Mesendoderm (in vitro differentiated cells): ENCODE data around the gene TRPM3.

Experiments
- DNase-seq: peaks from one replicate; pipeline ENCODE4 v3.0.0; 2013
- H2AK5ac ChIP-seq: 2 replicates; pipeline ENCODE4 v1.6.1; 2013; ENCODE audit warnings: low read length, inconsistent platforms
- H2BK120ac ChIP-seq: 2 replicates; pipeline ENCODE4 v1.6.1; 2013; ENCODE audit warnings: low read depth, mild to moderate bottlenecking, low read length, moderate library complexity, mixed read lengths
- H2BK15ac ChIP-seq: replicated peaks from 2 replicates; pipeline ENCODE4 v1.6.1; 2013; ENCODE audit warnings: low read depth, mild to moderate bottlenecking, moderate library complexity
- H2BK5ac ChIP-seq: 2 replicates; pipeline ENCODE4 v1.6.1; 2013; ENCODE audit warnings: low read length, inconsistent platforms
- H3K18ac ChIP-seq: 2 replicates; pipeline ENCODE4 v1.6.1; 2013; ENCODE audit warnings: mild to moderate bottlenecking, low read length, mixed read lengths
- H3K23ac ChIP-seq: one replicate; pipeline ENCODE4 v1.6.1; 2013; ENCODE audit warnings: low read length
- H3K27ac ChIP-seq: 2 replicates; pipeline ENCODE4 v1.5.1; 2013; ENCODE audit warnings: low read depth, mild to moderate bottlenecking, inconsistent platforms, low read length, moderate library complexity
- H3K27me3 ChIP-seq: 2 replicates; pipeline ENCODE4 v1.6.1; 2013; ENCODE audit warnings: low read length, control low read depth, mild to moderate bottlenecking, inconsistent platforms; ENCODE audit not compliant: insufficient read depth, poor library complexity
- H3K36me3 ChIP-seq: 2 replicates; pipeline ENCODE4 v1.6.1; 2013; ENCODE audit warnings: low read length, inconsistent platforms; ENCODE audit not compliant: control insufficient read depth, insufficient read depth
- H3K4ac ChIP-seq: one replicate; pipeline ENCODE4 v1.6.1; 2013; ENCODE audit warnings: low read depth, mild to moderate bottlenecking, low read length, moderate library complexity
- H3K4me1 ChIP-seq: 2 replicates; pipeline ENCODE4 v1.6.1; 2013; ENCODE audit warnings: low read depth, low read length, inconsistent platforms; ENCODE audit not compliant: control insufficient read depth
- H3K4me2 ChIP-seq: 2 replicates; pipeline ENCODE4 v1.6.1; 2013; ENCODE audit warnings: low read length
- H3K4me3 ChIP-seq: 2 replicates; pipeline ENCODE4 v1.5.1; 2013; ENCODE audit warnings: mild to moderate bottlenecking, low read length
- H3K56ac ChIP-seq: one replicate; pipeline ENCODE4 v1.6.1; 2013; ENCODE audit warnings: low read length
- H3K79me1 ChIP-seq: 2 replicates; pipeline ENCODE4 v1.6.1; 2013; ENCODE audit warnings: low read length, inconsistent platforms
- H3K79me2 ChIP-seq: 2 replicates; pipeline ENCODE4 v1.6.1; 2013; ENCODE audit warnings: mild to moderate bottlenecking, low read length; ENCODE audit not compliant: control insufficient read depth, insufficient read depth
- H3K9ac ChIP-seq: 2 replicates; pipeline ENCODE4 v1.6.1; 2013; ENCODE audit warnings: low read length, inconsistent platforms
- H4K5ac ChIP-seq: one replicate; pipeline ENCODE4 v1.6.1; 2013; ENCODE audit warnings: low read length
- H4K8ac ChIP-seq: one replicate; pipeline ENCODE4 v1.6.1; 2013; ENCODE audit warnings: low read depth, mild to moderate bottlenecking, control low read depth, low read length, moderate library complexity
- WGBS: extraction: QIAGEN DNeasy Blood & Tissue Kit; methylation state at CpG from one replicate; pipeline ENCODE4 v1.1.7; 2013; ENCODE audit warnings: low lambda C conversion rate, missing lambda C conversion rate; ENCODE audit not compliant: insufficient coverage; ENCODE audit errors: extremely low coverage; 5-methylcytosine and 5-hydroxymethylcytosine counted together

Gene TRPM3

GRCh38 chr9:70995511-70995910, 125.9 kb downstream of the TRPM3 start:
- H3K27me3 ChIP-seq: no peaks in the 10 kb centered on the region
- no CpG with 5 or more reads among the region's 4 CpGs for WGBS
- no peak overlapping the region for H2BK5ac ChIP-seq
- H3K4me1 ChIP-seq: no peaks in the 10 kb centered on the region
- no peak overlapping the region for H3K18ac ChIP-seq
- no peak overlapping the region for H3K23ac ChIP-seq
- no peak overlapping the region for H3K9ac ChIP-seq
- no peak overlapping the region for H3K4ac ChIP-seq
- H3K4me2 ChIP-seq: no peak overlapping the region
- H2BK120ac ChIP-seq: no peak overlapping the region
- no peak overlapping the region for H2BK15ac ChIP-seq
- H3K56ac ChIP-seq: no peak overlapping the region
- no peak overlapping the region for H4K5ac ChIP-seq
- no peak overlapping the region for H4K8ac ChIP-seq
- H3K79me2 ChIP-seq: no peaks in the 10 kb centered on the region
- no peak overlapping the region for H3K4me3 ChIP-seq
- H2AK5ac ChIP-seq: no peak overlapping the region
- DNase-seq: no peak
- H3K79me1 ChIP-seq: no peaks in the 10 kb centered on the region
- no peaks in the 10 kb centered on the region for H3K36me3 ChIP-seq
- H3K27ac ChIP-seq: no peak overlapping the region

DNA sequence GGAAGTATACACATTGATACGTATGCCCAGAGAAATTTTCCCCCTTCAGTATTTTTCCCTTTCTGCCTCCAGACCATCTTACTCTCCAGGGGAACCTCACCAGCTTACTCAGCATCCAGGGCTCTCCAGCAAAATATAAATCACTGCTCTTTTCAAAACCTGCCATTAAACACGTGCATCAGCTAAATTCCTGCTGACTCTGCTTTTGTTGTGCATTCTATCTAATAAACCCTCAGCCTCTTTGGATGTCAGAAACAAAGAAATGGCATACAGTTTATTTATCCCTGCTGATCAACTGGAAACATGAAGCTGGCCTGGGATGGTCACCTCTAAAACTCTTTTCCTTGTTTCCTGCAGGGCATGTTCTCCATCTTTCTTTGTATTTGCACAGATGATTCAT, 126.8 kb downstream of the TRPM3 start:
- Histone ChIP-seq H3K4me1 (no peaks in the 10 kb centered on the region), H2AK5ac (no peak overlapping the region), H3K23ac (no peak overlapping the region), H3K79me2 (no peaks in the 10 kb centered on the region), H2BK120ac (peak overlapping the region; percentile 28), H3K56ac (no peak overlapping the region), H4K5ac (no peak overlapping the region), H3K27ac (no peak overlapping the region), H3K79me1 (no peaks in the 10 kb centered on the region), H3K36me3 (no peaks in the 10 kb centered on the region), H3K27me3 (no peaks in the 10 kb centered on the region), H3K4me2 (no peak overlapping the region), H2BK5ac (no peak overlapping the region), H3K18ac (no peak overlapping the region), H3K4ac (no peak overlapping the region), H4K8ac (no peak overlapping the region), H3K4me3 (no peak overlapping the region), H2BK15ac (no peak overlapping the region), H3K9ac (no peak overlapping the region)
- no CpG with 5 or more reads among the region's 2 CpGs for WGBS
- no peak for DNase-seq

DNA sequence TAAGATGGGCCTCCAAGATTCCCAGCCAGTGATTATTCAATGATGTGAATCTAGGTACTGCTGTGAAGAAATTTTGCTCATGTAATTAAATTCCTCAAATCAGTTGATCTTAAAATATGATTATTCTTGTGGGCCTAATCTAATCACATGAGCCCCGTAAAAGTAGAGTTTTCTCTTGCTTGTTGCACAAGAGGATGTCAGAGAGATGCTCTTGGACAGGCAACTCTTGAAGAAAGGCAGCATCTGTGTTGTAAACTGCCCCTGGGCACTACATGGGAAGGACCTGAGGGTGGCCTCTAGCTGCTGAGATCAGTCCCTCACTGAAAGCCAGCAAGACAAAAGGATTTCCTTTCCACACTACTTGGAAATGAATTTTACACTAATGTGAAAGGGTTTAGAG, 132.9 kb downstream of the TRPM3 start:
- no peak overlapping the region for H4K5ac ChIP-seq
- DNase-seq: no peak
- H2BK120ac ChIP-seq: no peak overlapping the region
- H3K4me3 ChIP-seq: no peak overlapping the region
- H3K23ac ChIP-seq: no peak overlapping the region
- H3K56ac ChIP-seq: no peak overlapping the region
- no peak overlapping the region for H3K27ac ChIP-seq
- WGBS: no CpG with 5 or more reads among the region's 1 CpG
- H2BK5ac ChIP-seq: no peak overlapping the region
- no peaks in the 10 kb centered on the region for H3K79me2 ChIP-seq
- H3K4me2 ChIP-seq: no peak overlapping the region
- no peak overlapping the region for H3K4ac ChIP-seq
- H3K79me1 ChIP-seq: no peaks in the 10 kb centered on the region
- no peaks in the 10 kb centered on the region for H3K36me3 ChIP-seq
- H3K18ac ChIP-seq: no peak overlapping the region
- no peak overlapping the region for H4K8ac ChIP-seq
- H2AK5ac ChIP-seq: no peak overlapping the region
- H3K4me1 ChIP-seq: no peaks in the 10 kb centered on the region
- no peaks in the 10 kb centered on the region for H3K27me3 ChIP-seq
- H3K9ac ChIP-seq: no peak overlapping the region
- no peak overlapping the region for H2BK15ac ChIP-seq

DNA sequence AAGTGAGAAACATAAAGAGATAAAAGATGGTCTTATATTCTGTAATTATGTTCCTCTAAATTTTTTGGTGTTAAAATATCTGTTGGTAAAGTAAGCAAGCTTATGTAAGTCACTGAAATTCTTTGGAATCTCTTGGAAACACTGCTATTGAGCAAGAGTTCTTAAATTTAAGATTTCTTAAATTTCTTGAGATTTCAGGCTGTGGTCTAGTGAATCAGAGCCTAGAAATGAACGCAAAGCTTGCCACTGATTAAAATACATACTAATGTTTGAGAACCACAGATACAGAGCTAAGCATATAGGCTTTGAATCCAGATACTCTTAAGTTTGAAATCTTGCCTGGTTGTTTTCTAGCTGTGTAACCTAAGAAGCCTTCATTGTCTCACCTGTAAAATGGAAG, 133.4 kb downstream of the TRPM3 start:
- no peak overlapping the region for H3K18ac ChIP-seq
- no peaks in the 10 kb centered on the region for H3K27me3 ChIP-seq
- H3K4me1 ChIP-seq: no peaks in the 10 kb centered on the region
- no peak overlapping the region for H4K5ac ChIP-seq
- no peaks in the 10 kb centered on the region for H3K79me1 ChIP-seq
- H3K4me3 ChIP-seq: no peak overlapping the region
- H2BK120ac ChIP-seq: no peak overlapping the region
- H3K27ac ChIP-seq: no peak overlapping the region
- H2BK5ac ChIP-seq: no peak overlapping the region
- no peak for DNase-seq
- H3K23ac ChIP-seq: no peak overlapping the region
- no peak overlapping the region for H3K9ac ChIP-seq
- no peak overlapping the region for H3K56ac ChIP-seq
- WGBS: no CpG with 5 or more reads among the region's 1 CpG
- H2BK15ac ChIP-seq: no peak overlapping the region
- H3K4me2 ChIP-seq: no peak overlapping the region
- H4K8ac ChIP-seq: no peak overlapping the region
- H3K36me3 ChIP-seq: no peaks in the 10 kb centered on the region
- no peak overlapping the region for H3K4ac ChIP-seq
- H2AK5ac ChIP-seq: no peak overlapping the region
- H3K79me2 ChIP-seq: no peaks in the 10 kb centered on the region

- no peak overlapping the region for H3K18ac ChIP-seq
- H4K8ac ChIP-seq: no peak overlapping the region
- H3K36me3 ChIP-seq: no peaks in the 10 kb centered on the region
- H3K4me1 ChIP-seq: no peaks in the 10 kb centered on the region
- no peak overlapping the region for H3K4me3 ChIP-seq
- no peaks in the 10 kb centered on the region for H3K27me3 ChIP-seq
- no peak overlapping the region for H2BK120ac ChIP-seq
- H3K4ac ChIP-seq: no peak overlapping the region
- H4K5ac ChIP-seq: no peak overlapping the region
- H2BK15ac ChIP-seq: no peak overlapping the region
- H3K23ac ChIP-seq: no peak overlapping the region
- no peak overlapping the region for H3K4me2 ChIP-seq
- H3K27ac ChIP-seq: no peak overlapping the region
- no peak overlapping the region for H3K9ac ChIP-seq
- DNase-seq: no peak
- H2AK5ac ChIP-seq: no peak overlapping the region
- no peak overlapping the region for H2BK5ac ChIP-seq
- H3K79me2 ChIP-seq: no peaks in the 10 kb centered on the region
- no peaks in the 10 kb centered on the region for H3K79me1 ChIP-seq
- no peak overlapping the region for H3K56ac ChIP-seq
- no CpG with 5 or more reads among the region's 2 CpGs for WGBS
These were observed 134.4 kb downstream of the TRPM3 start for GRCh38 chr9:70986984-70987383.

DNA sequence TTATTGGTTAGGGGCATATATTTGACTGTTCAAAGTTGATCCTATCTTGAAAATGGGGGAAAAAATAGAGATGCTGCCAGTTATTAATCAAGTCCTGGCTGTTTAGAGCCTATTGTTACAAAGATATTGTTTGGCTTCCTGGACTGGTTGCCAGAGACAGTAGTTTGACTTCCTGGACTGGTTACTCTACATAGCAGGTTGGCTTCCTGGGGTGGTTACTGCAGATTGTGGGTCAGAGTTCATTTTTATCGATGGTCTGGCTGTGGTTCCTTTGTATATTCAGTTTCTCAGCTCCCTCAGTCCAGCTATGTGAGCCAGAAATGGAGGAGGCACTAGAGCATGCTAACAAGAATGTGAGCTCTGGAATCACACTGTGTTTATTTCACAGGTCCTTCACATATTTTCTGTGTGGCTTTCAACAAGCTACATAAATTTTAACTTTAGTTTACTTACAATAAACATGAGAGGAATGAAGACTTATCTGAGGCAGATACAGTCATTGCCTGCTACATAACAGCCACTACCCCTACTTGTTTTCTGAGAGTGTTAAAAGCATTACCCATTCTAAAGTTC, 137.6 kb downstream of the TRPM3 start:
- DNase-seq: no peak
- no peak overlapping the region for H3K23ac ChIP-seq
- H4K8ac ChIP-seq: no peak overlapping the region
- H3K4ac ChIP-seq: no peak overlapping the region
- no peaks in the 10 kb centered on the region for H3K36me3 ChIP-seq
- no peak overlapping the region for H3K56ac ChIP-seq
- no peaks in the 10 kb centered on the region for H3K4me1 ChIP-seq
- no peaks in the 10 kb centered on the region for H3K27me3 ChIP-seq
- no peak overlapping the region for H4K5ac ChIP-seq
- H3K79me1 ChIP-seq: no peaks in the 10 kb centered on the region
- no peak overlapping the region for H2BK5ac ChIP-seq
- no peak overlapping the region for H3K18ac ChIP-seq
- H2AK5ac ChIP-seq: no peak overlapping the region
- no peak overlapping the region for H2BK15ac ChIP-seq
- H3K79me2 ChIP-seq: no peaks in the 10 kb centered on the region
- no peak overlapping the region for H3K4me2 ChIP-seq
- no CpG with 5 or more reads among the region's 1 CpG for WGBS
- no peak overlapping the region for H2BK120ac ChIP-seq
- no peak overlapping the region for H3K27ac ChIP-seq
- H3K9ac ChIP-seq: no peak overlapping the region
- H3K4me3 ChIP-seq: no peak overlapping the region
